ENCODE data around the gene LGR6.
A peak's percentile ranks its signal among the peaks of the same experiment; 100 is the strongest.
"Not testable (repeated sequence)": the region's sequence is repeated elsewhere in the genome, so short reads cannot be mapped to it uniquely, and the experiment has no call there.

LGR6 gene, protein sequence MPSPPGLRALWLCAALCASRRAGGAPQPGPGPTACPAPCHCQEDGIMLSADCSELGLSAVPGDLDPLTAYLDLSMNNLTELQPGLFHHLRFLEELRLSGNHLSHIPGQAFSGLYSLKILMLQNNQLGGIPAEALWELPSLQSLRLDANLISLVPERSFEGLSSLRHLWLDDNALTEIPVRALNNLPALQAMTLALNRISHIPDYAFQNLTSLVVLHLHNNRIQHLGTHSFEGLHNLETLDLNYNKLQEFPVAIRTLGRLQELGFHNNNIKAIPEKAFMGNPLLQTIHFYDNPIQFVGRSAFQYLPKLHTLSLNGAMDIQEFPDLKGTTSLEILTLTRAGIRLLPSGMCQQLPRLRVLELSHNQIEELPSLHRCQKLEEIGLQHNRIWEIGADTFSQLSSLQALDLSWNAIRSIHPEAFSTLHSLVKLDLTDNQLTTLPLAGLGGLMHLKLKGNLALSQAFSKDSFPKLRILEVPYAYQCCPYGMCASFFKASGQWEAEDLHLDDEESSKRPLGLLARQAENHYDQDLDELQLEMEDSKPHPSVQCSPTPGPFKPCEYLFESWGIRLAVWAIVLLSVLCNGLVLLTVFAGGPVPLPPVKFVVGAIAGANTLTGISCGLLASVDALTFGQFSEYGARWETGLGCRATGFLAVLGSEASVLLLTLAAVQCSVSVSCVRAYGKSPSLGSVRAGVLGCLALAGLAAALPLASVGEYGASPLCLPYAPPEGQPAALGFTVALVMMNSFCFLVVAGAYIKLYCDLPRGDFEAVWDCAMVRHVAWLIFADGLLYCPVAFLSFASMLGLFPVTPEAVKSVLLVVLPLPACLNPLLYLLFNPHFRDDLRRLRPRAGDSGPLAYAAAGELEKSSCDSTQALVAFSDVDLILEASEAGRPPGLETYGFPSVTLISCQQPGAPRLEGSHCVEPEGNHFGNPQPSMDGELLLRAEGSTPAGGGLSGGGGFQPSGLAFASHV

DNA sequence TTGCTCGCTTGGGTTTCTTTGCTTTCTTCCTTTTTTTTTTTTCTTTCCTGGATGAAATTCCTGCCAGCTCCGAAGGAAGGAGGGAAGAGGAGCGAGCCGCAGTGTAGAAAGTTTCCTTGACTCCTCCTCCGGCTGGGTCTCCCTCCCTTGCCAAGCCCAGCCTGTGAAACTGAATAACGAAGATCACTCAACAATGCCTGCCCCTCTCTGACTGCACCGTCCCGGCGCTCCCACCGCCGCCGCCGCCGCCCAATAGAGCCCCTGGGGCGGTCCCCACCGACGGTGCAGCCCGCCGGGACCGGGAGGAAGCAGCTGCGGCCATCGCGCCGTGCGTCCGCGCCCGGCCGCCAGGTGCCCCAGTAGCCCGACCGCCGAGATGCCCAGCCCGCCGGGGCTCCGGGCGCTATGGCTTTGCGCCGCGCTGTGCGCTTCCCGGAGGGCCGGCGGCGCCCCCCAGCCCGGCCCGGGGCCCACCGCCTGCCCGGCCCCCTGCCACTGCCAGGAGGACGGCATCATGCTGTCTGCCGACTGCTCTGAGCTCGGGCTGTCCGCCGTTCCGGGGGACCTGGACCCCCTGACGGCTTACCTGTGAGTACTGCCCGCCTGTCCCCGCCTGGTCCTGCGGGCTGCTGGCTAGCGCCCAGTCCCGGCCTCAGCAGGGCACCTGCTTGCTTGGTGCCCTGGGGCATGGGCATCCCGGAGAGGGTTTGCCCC lies at the start of gene LGR6:
Gene LGR6, plus strand, starts transcription at position 186 of the 714 bp plus-strand sequence. Its CDS starts 191 bp downstream, at position 377.
- no peak for DNase-seq

DNA sequence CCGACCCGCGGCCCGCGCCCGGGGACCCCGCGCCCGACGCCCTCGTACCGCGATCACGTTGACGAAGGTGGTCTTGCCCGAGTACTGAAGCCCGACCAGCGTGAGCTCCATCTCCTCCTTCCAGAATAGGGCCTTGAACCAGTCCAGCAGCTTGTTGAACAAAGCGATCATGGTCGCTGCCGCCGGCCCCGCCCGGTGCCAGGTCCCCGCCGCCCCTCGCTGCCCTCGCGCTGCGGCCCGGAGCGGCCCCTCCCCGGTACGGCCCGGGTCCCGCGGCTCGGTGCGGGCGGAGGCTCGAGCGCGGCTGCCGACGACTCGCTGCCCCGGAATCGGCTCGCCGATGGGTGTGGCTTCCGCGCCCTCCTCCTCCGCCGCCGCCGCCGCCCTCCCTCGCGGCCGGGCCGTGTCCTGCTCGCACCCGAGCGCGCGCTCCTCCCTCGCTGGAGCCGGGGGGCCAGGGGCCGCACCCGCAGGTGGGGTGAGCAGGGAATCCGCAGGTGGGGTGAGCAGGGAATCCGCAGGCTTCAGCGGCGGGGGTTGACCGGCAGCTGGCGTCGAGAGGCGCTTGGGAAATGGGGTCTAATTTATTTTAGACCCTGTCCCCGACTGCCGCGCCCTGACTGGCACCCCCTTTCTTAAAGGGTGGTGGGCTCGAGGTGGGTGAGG lies 49.1 kb upstream of the LGR6 start, which contains the start of gene ARL8A:
Gene ARL8A, minus strand, starts transcription at position 336 of the 666 bp plus-strand sequence. Its CDS starts 165 bp downstream, at position 171.
- peak; percentile 84 for DNase-seq

DNA sequence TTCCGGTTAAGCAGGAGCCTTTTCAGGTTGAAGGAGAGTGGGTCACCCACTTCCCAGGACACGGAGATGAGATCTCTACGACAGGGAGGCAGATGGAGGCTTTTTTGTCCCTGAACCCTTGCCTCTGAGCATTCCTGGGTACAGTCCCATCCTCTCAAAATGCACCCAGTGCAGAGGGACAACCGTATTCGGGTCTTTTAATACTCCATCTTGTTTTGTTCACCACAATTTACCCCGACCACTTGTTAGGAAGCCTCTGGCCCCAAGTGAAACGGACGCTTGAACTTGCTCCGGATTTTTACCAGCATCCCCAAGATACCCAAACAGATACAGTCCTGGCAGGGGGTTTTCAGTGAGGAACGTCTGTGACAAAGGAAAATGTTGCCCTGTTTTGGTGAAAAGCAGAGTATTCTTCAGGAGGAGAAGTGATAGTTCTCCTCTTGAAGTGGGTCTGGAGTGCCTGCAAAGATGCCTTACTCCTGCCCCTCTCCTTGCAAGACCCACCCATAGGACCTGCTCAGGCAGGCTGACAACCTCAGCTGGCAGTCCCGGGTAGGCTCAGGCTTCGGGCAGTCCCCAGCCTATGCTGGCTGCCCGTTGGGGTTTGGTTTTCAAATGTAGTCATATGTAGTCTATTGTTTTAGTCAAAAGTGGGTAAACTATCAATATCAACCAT lies 48.4 kb upstream of the LGR6 start:
- DNase-seq, result no peak

DNA sequence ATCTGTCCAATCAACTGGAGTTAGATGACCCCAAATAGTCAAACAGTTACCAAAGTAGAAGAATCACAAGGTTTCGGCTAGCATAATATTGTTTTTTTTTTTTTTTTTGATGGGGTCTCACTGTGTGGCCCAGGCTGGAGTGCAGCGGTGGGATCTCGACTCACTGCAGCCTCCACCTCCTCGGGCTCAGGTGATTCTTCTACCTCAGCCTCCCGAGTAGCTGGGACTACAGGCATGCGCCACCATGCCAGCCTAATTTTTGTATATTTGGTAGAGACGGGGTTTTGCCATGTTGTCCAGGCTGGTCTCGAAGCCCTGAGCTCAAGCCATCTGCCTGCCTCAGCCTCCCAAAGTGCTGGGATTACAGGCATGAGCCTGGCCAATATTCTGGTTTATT lies 47.9 kb upstream of the LGR6 start:
- not testable (repeated sequence) for DNase-seq

DNA sequence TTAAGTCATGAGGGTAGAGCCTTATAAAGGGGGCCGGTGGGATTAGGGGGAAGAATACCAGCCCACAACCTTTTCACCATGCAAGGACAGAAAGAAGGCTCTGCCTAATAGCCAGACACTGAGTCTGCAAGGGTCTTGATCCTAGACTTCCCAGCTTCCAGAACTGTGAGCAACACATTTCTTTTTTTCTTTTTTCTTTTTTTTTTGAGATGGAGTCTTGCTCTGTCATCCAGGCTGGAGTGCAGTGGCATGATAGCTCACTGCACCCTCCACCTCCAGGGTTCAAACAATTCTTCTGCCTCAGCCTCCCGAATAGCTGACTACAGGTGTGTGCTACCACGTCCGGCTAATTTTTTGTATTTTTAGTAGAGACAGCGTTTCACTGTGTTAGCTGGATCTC lies 47.3 kb upstream of the LGR6 start:
- DNase-seq, result no peak

DNA sequence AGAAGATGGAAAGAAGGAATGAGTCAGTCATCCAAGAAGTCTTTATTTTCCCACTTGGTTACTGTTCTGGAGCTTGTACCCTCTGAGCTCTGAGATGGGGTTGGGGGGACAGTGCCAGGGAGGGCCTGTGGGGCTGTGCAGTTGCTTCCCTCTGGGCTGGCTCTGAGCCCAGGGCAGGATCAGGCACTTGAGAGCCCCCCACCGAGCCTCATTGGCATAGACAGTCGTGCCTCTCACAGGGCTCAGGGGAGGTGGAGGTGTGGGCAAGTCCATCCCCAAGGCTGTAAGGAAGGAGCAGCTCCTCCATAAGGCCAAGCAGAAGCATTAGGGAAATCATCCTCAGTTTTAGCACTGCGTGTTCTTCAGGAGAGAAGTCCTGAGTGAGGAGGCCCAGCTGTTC lies 46.6 kb upstream of the LGR6 start:
- no peak for DNase-seq

DNA sequence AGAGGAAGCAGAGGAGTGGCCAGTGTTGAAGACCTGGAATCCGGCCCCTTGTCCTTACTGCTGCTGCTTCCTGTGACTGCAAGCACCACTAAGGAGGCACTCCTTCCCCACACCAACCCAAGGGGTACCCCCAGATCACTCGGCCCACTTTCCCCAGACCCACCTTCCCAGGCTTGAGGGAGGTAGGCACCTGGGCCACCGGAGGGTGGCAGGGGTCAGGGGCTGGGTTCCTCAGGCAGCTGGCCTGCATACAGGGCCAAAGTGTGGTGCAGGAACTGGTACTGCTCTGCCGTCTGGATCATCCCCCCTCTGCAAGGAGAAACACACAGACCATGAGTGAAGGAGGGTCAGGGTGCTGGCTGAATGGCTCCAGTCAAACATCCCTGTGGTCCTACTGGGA lies 45.2 kb upstream of the LGR6 start:
- no peak for DNase-seq

DNA sequence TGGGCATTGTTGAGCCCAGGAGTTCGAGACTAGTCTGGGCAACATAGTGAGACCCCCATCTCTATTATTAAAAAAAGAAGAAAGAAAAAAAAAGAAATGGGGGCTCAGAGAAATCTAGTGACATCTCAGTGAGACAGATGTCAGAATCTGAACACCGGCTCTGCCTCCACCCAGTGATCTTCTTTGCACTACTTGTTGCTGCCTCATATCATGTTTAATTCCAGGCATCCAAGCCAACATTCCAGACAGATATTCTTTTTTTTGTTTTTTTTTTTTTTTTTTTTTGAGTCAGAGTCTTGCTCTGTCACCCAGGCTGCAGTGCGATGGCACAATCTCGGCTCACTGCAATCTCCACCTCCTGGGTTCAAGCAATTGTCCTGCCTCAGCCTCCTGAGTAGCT lies 44.0 kb upstream of the LGR6 start:
- no peak for DNase-seq

DNA sequence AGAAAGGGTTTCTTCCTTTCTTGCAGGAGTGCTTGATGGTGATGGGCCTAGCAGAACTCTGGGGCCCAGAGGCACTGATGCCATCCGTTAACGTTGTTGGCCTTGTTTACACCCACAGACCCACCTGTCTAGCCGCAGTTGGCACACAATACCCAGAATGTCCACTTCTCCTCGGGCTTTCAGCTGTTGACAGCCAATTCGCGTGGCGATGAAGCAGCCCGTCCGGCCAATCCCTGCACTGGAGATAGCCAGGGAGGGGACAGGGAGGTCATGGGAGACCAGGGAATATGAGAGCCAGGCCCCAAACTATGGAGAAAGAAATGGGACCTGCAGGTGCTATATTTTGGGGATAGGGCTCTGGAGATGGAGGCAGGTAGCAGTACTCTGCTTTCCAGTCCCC lies 43.4 kb upstream of the LGR6 start:
- DNase-seq, result no peak

DNA sequence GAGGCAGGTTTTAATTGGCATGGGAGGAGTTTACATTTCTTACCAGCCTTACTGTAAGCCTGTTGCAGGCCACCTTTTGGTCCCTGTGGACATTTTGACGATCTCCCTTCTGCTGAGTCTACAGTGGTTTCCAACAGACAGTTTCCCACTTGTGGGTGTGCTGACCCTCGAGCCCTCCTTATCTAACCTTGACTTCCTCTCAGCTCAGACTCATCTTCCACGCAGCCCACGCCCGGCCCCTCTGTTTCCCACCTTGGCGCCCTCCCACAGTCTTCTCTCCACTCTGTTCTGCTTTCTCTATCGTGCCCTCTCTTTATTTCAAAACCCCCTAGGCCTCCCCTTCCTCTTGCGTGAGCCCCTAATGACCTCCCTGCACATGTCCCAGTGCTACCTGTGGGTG lies 43.0 kb upstream of the LGR6 start:
- DNase-seq, result no peak

DNA sequence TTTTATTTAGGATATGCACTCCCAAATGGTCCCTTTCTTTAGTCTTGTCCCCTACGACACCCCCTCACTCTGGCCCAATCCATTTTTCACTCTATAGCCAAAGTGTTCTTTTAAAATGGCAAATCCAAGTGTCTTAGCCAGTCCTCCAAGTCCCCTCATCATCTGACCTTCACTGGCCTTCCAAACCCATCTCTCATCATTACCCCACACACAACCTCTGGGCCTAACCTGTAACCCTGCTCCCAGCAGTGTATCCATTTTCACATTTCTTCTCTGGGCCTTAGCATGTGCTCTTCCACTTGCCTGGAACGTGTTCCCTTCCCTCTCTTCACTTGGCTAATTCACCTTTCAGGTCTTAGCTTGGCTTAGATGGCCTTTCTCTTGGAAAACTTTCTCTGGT lies 42.6 kb upstream of the LGR6 start:
- DNase-seq, result no peak

DNA sequence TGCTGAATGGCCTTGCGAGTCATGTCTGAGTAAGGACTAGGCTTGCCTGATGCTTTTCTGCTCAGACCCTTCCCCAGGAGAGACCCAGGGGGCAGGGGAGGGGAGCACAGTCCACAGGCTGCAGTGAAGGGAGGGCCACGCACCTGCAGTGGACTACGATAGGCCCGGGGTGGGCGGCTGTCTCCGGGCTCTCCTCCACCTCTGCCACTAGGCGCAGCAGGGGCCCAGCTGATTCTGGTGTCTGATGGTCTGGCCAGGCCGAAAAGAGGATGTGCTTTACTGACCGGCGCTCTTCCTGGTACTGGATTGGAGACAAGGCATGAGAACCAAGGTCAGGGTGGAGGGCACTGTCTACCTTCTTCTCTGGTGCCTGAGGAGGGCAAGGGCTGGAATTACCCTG lies 41.2 kb upstream of the LGR6 start:
- DNase-seq, result no peak

DNA sequence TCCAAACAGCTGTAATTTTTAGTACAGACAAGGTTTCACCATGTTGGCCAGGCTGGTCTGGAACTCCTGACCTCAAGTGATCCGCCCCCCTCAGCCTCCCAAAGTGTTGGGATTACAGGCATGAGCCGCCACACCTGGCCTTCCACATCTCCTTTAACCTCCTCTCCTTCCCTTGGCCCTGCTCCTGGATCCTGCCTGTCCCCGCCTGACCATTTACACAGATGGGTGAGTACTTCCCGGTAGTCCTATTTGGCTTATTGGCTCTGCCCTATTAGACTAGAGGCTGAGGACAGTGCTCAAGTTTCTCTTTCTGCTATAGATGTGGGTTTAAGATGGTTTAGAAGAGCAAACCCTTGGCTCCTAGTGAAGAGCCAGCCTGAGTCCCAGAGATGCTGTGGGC lies 40.3 kb upstream of the LGR6 start:
- no peak for DNase-seq

DNA sequence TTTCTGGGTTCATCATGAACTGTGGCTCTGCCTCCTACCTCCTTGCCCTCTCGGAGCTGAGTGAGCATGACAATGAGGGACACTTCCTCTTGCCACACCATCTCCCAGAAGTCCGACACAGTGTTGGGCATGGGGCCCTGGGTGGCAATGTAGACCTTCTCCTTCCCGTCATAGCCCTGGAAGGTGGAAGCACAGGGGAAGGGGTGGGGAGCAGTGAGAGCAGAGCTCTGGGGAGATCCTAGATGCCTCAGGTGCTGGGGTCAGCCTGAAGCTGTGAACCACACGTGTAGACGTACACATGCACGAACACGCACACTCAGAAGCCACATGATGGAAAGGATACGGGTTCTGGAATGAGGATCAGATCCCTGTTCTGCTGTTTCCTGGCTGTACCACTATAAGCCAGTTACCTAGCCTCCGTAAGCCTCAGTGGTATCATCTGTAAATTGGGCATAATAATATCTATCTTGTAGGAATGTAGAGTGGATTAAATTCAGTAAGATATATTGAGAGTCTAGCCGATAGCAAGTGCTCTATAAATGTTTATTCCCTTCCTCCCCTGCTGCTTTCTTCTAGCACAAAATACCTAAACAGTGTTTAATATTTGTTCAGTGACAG lies 39.3 kb upstream of the LGR6 start:
- no peak for DNase-seq

DNA sequence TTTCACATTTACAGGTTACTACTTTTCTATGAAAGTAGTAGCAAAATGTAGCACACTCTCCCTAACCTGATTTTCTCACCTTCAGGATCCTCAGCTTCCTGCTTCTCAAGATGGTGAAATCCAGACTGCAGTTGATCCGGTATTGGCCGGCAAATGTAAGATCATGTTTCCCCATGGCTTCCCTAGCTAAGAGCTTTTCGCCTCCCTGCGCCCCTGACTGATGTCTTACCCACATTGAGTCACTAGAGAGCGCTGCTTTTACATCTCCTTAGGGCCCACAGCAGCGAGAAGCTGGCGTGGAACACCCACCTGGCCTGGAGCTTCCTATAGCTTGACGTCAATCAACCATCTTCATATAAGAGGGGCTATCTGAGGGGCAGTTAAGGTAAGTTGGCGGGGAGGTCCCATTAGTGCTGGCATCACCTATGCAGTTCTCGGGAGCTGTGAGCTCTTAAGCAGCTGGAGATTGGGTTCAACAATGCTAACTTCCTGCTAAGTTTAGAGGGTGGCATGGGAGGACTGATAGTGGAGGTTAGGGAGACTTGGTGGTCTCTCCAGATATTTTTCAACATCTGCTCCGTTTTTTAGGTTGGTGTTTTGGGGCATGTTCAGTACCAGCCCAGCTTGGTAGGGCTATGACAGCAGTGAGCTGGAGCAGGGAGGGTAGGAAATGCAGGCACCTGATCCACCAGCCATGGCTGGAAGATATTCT lies 38.7 kb upstream of the LGR6 start:
- DNase-seq, result no peak

DNA sequence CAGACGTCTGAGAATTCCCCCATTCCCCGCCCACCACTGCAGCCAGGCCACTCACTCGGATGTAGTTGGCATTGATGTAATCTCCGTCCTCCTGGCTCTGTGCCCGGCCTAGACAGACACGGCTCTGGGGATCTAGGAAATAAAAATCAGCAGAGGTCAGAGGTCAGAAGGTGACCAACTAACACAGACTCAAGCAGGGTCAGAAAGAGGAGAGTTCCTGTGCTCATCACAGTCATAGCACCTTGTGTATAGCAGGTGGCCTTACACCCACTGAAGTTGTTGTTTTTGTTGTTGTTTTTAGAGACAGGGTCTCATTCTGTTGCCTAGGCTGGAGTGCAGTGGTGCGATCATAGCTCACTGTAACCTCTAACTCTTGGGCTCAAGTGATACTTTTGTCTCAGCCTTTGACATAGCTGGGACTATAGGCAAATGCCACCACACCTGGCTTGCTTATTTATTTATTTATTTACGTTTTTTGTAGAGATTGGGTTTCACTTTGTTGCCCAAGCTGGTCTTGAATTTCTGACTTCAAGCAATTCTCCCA lies 38.0 kb upstream of the LGR6 start:
- no peak for DNase-seq

DNA sequence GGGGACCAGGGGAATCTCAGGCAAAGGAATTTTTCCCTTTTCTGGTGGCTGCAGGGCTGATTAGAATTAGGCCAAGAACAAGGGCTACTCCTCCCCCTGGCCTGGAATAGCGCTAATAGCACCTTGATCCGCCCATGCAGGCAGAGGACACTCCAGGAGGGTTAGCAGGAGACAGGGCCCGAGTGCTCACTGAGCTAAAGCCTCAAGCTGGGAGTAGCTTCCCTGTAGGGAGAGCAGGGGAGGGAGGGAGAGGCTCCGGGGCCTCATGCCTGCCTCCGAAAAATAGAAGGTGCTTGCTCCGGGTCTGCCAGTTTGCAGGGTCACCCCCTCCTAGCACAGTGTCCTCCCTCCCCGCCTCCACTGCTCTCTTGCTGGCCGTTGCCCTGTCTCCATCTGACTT lies 37.0 kb upstream of the LGR6 start:
- DNase-seq, result no peak

DNA sequence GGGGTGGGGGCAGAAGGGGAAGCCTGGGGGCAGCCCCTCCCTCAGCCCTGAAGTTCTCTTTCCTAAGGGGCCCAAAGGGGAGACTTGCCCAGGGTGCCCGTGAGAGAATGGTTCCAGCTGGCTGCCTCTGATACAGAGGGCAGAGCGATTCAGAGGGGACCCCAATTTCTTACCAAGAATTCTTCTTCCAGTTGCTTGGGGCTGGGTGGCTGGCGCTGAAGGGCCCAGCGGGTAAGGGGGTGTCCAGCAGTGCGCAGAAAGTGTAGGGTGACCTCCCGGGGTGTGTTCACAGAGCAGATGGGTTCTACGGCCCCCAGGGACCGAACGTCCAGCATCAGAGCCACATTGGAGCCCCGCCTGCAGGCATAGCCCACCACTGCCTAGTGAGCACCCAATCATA lies 35.7 kb upstream of the LGR6 start:
- DNase-seq, result no peak

DNA sequence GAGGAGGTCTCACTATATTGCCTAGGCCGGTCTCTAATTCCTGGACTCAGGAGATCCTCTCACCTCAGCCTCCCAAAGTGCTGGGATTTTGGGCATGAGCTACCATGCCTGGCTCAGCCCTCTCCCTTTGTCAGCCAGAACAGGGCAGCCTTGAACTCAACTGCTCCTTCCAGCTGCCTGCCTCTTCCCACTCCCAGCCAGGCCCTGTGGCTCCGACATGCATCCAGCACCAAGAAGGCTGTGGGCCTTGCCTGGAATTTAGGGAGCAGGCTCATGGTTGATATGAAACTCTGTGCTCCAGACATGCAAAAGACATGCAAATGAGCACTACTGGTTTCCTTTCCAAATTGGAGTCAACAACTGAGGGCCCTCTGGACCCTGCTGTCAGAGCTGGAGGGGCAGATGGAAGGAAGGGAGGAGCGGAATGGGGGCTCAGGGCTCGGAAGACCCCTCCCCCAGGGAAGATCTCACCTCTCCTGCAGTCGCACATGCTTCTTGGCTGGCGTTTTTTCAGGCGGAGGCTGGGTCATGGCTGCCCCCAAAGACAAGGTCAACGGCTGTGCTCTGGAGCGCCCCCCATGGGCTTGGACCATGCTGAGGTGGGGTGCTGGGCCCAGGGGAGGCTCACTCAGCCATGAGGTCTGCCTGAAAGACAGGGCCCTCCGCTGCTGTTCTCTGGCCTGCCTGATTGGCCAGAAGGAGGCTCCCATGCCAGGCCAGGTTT lies 34.6 kb upstream of the LGR6 start:
- no peak for DNase-seq

Data from 8988T (cell line).